B cell (primary cell): Measurements from ENCODE around the gene LRRC36. TPM values are rescaled to one million over a fixed set of nuclear protein-coding genes. Genes with fewer than 3 reads are reported as not detected.

ENCODE experiments used
- ATAC-seq: fragments of 200-7000 bp; cut with Tn5 transposase; one replicate; pipeline ENCODE4 v1.10.0; 2021; ENCODE audit warnings: low read depth, mild to moderate bottlenecking, moderate number of reproducible peaks, moderate library complexity
- CTCF ChIA-PET: fragments of 350-600 bp; sonication (Branson Sonifier 250); formaldehyde crosslinking; loops from one replicate; lab custom pipeline; 2021; ENCODE audit warnings: antibody characterized with exemption, inconsistent platforms; lab: Charles Lee
- POLR2A ChIA-PET: fragments of 350-600 bp; sonication (Branson Sonifier 250); formaldehyde crosslinking; loops from one replicate; lab custom pipeline; 2021; ENCODE audit warnings: antibody characterized with exemption; lab: Charles Lee
- DNase-seq: peaks from one replicate; pipeline ENCODE4 v3.0.0; 2013
- H2AFZ ChIP-seq: 2 replicates; pipeline ENCODE4 v1.6.1; 2012; ENCODE audit warnings: mild to moderate bottlenecking, low read depth, low read length; ENCODE audit not compliant: insufficient read depth, poor library complexity, severe bottlenecking
- H3K27ac ChIP-seq, 2 donors: 1 replicate in 1 of 2; 2 replicates in 1 of 2; pipeline ENCODE4 v1.5.1; 2012 to 2013; ENCODE audit warnings: low read length in 2 of 2, mild to moderate bottlenecking in 2 of 2, moderate library complexity in 1 of 2
- H3K27me3 ChIP-seq, 4 experiments: fragments of 200-600 bp in 1 of 4; sonication (generic) in 1 of 4; replicated peaks in 1 of 4; 1 replicate in 2 of 4; 2 replicates in 2 of 4; pipeline versions ENCODE4 v1.6.1 to v1.7.0; 2013 to 2016; ENCODE audit warnings: low read length in 3 of 4, mild to moderate bottlenecking in 2 of 4, mixed read lengths in 1 of 4, moderate library complexity in 1 of 4; ENCODE audit not compliant: insufficient read depth in 4 of 4, control insufficient read depth in 3 of 4; ENCODE audit errors: control extremely low read depth in 1 of 4
- H3K36me3 ChIP-seq, 2 experiments: replicated peaks in 1 of 2; 1 replicate in 1 of 2; 2 replicates in 1 of 2; pipeline versions ENCODE4 v1.6.1 to v1.7.1; 2013; ENCODE audit warnings: low read length in 1 of 2; ENCODE audit not compliant: insufficient read depth in 2 of 2, control insufficient read depth in 1 of 2; ENCODE audit errors: control extremely low read depth in 1 of 2, extremely low read depth in 1 of 2
- H3K4me1 ChIP-seq, 2 donors: fragments of 200-600 bp in 1 of 2; sonication (generic) in 1 of 2; 1 replicate in 1 of 2; 2 replicates in 1 of 2; pipeline versions ENCODE4 v1.5.1 to v1.6.1; 2013 to 2017; ENCODE audit warnings: low read length in 2 of 2; ENCODE audit not compliant: control insufficient read depth in 2 of 2, insufficient read depth in 2 of 2
- H3K4me2 ChIP-seq: replicated peaks from 2 replicates; pipeline ENCODE3; 2012; ENCODE audit warnings: mild to moderate bottlenecking, low read depth, low read length; ENCODE audit not compliant: poor library complexity, severe bottlenecking
- H3K4me3 ChIP-seq, 5 experiments: fragments of 200-600 bp in 1 of 5; sonication (generic) in 1 of 5; 1 replicate in 3 of 5; 2 replicates in 2 of 5; pipeline versions ENCODE4 v1.5.1 to v1.7.0; 2011 to 2016; ENCODE audit warnings: low read length in 4 of 5, mild to moderate bottlenecking in 4 of 5, low read depth in 2 of 5, control low read depth in 1 of 5, moderate library complexity in 1 of 5; ENCODE audit not compliant: insufficient read depth in 1 of 5; ENCODE audit errors: control extremely low read depth in 1 of 5, extremely low read depth in 1 of 5
- H3K79me2 ChIP-seq: fragments of 200-600 bp; sonication (generic); one replicate; pipeline ENCODE4 v1.6.0; 2016; ENCODE audit warnings: low read length; ENCODE audit not compliant: control insufficient read depth, insufficient read depth
- H3K9ac ChIP-seq: fragments of 200-600 bp; sonication (generic); 2 replicates; pipeline ENCODE4 v1.6.1; 2017; ENCODE audit warnings: mild to moderate bottlenecking, low read length, moderate library complexity
- H3K9me3 ChIP-seq, 3 donors: one replicate each; pipeline versions ENCODE4 v1.6.1 to v1.7.1; 2013; ENCODE audit warnings: low read length in 2 of 3; ENCODE audit not compliant: control insufficient read depth in 2 of 3, insufficient read depth in 1 of 3; ENCODE audit errors: control extremely low read depth in 1 of 3
- H4K20me1 ChIP-seq: 2 replicates; pipeline ENCODE4 v1.6.0; 2012; ENCODE audit warnings: mild to moderate bottlenecking, low read length; ENCODE audit not compliant: insufficient read depth, control insufficient read depth, poor library complexity, severe bottlenecking
- H3K27ac Mint-ChIP-seq: one replicate; pipeline ENCODE4 v1.8.0; 2021; ENCODE audit warnings: mixed read lengths
- H3K27me3 Mint-ChIP-seq: one replicate; pipeline ENCODE4 v1.8.0; 2021; ENCODE audit warnings: mixed read lengths
- H3K4me1 Mint-ChIP-seq: one replicate; pipeline ENCODE4 v1.8.0; 2021; ENCODE audit warnings: mixed read lengths
- H3K4me3 Mint-ChIP-seq: one replicate; pipeline ENCODE4 v1.8.0; 2021; ENCODE audit warnings: mixed read lengths
- H3K9me3 Mint-ChIP-seq: one replicate; pipeline ENCODE4 v1.8.0; 2022; ENCODE audit warnings: mixed read lengths; ENCODE audit not compliant: insufficient read depth
- EZH2 ChIP-seq: IDR thresholded peaks from 2 replicates; pipeline ENCODE4 v1.6.1; 2012; ENCODE audit warnings: borderline replicate concordance, low read depth, mild to moderate bottlenecking, moderate library complexity, low read length; ENCODE audit not compliant: insufficient read depth, poor library complexity, severe bottlenecking
- WGBS: methylation state at CpG from one replicate; pipeline ENCODE4 v1.1.5; 2013; ENCODE audit warnings: missing lambda C conversion rate; ENCODE audit not compliant: insufficient coverage; 5-methylcytosine and 5-hydroxymethylcytosine counted together
- intact Hi-C: fragments of 100-400 bp; cut with micrococcal nuclease; formaldehyde crosslinking; loops from one replicate; pipeline ENCODE4 v1.10.0; 2022
- polyA plus RNA-seq: library from polyadenylated mRNA; depleted of rRNA; stranded (reverse); fragments of >200 nt; gene quantifications from 2 replicates; pipeline ENCODE4 v1.2.3, GENCODE V29; 2012
- total RNA-seq, 2 donors: library from RNA; stranded (reverse); fragments of 120-200 nt in 1 of 2; gene quantifications; 1 replicate in 1 of 2; 2 replicates in 1 of 2; pipeline versions ENCODE4 v1.2.3 to v1.2.4, GENCODE V29; 2013 to 2022
- TF ChIP-seq, protein P1 (sequence below): fragments of 200-600 bp; IDR thresholded peaks from one replicate; pipeline ENCODE4 v1.8.0; 2022; ENCODE audit warnings: antibody characterized with exemption, mild to moderate bottlenecking

The LRRC36 gene
- total and polyA plus RNA-seq, 2 donors (not counting 1 experiment from before 2014, with no cell fraction given): 0.98 TPM; not detected in 1

DNA sequence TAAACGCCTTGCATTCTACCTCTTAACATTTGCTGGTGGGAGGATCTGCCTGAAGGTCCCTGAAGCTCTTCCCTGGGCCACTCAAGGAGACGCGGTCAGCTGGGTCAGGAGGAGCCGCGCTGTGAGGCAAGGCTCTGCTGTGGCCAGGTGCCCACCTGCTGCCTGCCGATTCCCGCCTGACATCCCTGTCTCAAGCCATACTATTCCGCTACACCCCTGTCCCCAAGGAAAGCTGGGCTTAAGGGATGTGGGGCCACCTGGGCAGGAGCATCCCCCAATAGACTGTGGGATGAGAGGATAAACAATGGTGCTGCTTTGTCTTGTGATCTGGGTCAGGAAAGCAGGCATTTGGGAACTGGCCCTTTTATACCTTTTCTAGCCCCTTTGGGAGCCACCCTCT lies 61.6 kb downstream of the LRRC36 start:
- peaks cover 22% of the 10 kb centered on the region for H3K27me3 Mint-ChIP-seq
- Histone ChIP-seq H3K36me3 (no peaks in the 10 kb centered on the region), H3K4me3 (no peak overlapping the region), H3K4me2 (no peak overlapping the region), H3K9me3 (peaks cover 0 to 8% (median 0%) of the 10 kb centered on the region in 3 donors), H3K79me2 (no peaks in the 10 kb centered on the region), H3K4me1 (peaks cover 14 to 15% of the 10 kb centered on the region in 2 donors), H4K20me1 (no peaks in the 10 kb centered on the region), H3K27ac (no peak overlapping the region), H3K9ac (no peak overlapping the region), H2AFZ (no peak overlapping the region), H3K27me3 (peaks cover 0 to 11% (median 10%) of the 10 kb centered on the region in 4 experiments)
- peaks cover 18% of the 10 kb centered on the region for H3K4me1 Mint-ChIP-seq
- DNase-seq: no peak
- no peak overlapping the region for H3K27ac Mint-ChIP-seq
- POLR2A ChIA-PET: no interaction called here
- CTCF ChIA-PET: interaction anchor here (1.0 kb wide), 1 partner anchor 78 kb away, joined by 3 read pairs; no protein-coding TSS in a partner anchor
- H3K4me3 Mint-ChIP-seq: no peak overlapping the region
- TF ChIP-seq, protein P1, sequence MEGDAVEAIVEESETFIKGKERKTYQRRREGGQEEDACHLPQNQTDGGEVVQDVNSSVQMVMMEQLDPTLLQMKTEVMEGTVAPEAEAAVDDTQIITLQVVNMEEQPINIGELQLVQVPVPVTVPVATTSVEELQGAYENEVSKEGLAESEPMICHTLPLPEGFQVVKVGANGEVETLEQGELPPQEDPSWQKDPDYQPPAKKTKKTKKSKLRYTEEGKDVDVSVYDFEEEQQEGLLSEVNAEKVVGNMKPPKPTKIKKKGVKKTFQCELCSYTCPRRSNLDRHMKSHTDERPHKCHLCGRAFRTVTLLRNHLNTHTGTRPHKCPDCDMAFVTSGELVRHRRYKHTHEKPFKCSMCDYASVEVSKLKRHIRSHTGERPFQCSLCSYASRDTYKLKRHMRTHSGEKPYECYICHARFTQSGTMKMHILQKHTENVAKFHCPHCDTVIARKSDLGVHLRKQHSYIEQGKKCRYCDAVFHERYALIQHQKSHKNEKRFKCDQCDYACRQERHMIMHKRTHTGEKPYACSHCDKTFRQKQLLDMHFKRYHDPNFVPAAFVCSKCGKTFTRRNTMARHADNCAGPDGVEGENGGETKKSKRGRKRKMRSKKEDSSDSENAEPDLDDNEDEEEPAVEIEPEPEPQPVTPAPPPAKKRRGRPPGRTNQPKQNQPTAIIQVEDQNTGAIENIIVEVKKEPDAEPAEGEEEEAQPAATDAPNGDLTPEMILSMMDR: no peak
- TF ChIP-seq EZH2: no peak
- ATAC-seq: no peak
- no peaks in the 10 kb centered on the region for H3K9me3 Mint-ChIP-seq
- WGBS: 100% methylated on average over 3 of the region's 8 CpGs
- intact Hi-C loops: no loop called here

DNA sequence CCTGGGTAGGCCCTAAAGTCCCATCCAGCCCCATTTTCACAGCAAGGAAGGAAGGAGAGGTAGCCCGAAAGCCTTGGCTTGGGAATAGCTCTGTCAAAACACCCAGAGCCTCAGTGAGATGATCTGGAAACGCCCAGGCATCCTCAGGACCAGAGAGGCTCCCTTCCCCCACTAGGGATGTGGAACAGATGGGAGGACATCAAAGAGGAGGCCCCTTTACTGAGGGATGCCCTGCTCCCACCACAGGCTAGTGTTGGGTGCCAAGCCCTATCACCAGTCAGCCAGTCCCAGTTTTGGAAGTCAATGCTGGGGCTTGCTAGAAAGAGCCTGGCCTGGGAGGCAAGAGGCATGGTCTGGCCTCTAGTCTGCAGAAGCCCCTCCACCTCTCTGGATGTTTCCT lies 62.0 kb downstream of the LRRC36 start:
- DNase-seq: no peak
- ATAC-seq: no peak
- no peak overlapping the region for H3K9ac ChIP-seq
- H3K27me3 ChIP-seq: peaks cover 0 to 15% (median 13%) of the 10 kb centered on the region in 4 experiments
- H3K27ac ChIP-seq: no peak overlapping the region
- H3K79me2 ChIP-seq: no peaks in the 10 kb centered on the region
- no peak overlapping the region for H3K4me2 ChIP-seq
- TF ChIP-seq EZH2: no peak
- TF ChIP-seq, protein P1: no peak
- intact Hi-C loops: no loop called here
- no peak overlapping the region for H3K4me3 ChIP-seq
- CTCF ChIA-PET: interaction anchor here (1.0 kb wide), 1 partner anchor 11 kb away, joined by 4 read pairs; no protein-coding TSS in a partner anchor
- no peaks in the 10 kb centered on the region for H3K36me3 ChIP-seq
- H2AFZ ChIP-seq: no peak overlapping the region
- Mint-ChIP-seq H3K4me3 (no peak overlapping the region), H3K27ac (no peak overlapping the region), H3K4me1 (peaks cover 19% of the 10 kb centered on the region), H3K9me3 (no peaks in the 10 kb centered on the region), H3K27me3 (peaks cover 22% of the 10 kb centered on the region)
- H3K4me1 ChIP-seq: peaks cover 18 to 19% of the 10 kb centered on the region in 2 donors
- peaks cover 0 to 10% (median 0%) of the 10 kb centered on the region in 3 donors for H3K9me3 ChIP-seq
- 80% methylated on average over 1 of the region's 2 CpGs for WGBS
- H4K20me1 ChIP-seq: no peaks in the 10 kb centered on the region
- POLR2A ChIA-PET: no interaction called here
